Activated T-cell treated with anti-CD3 and anti-CD28 coated beads for 4 hours (primary cell): ENCODE measurements around the gene PNRC1.
A peak's percentile ranks its signal among the peaks of the same experiment; 100 is the strongest.
"Not testable (repeated sequence)": the region's sequence is repeated elsewhere in the genome, so short reads cannot be mapped to it uniquely, and the experiment has no call there.

Source experiments
- DNase-seq: peaks from one replicate; pipeline ENCODE4 v3.0.0-alpha.2; 2020

The PNRC1 gene

DNA sequence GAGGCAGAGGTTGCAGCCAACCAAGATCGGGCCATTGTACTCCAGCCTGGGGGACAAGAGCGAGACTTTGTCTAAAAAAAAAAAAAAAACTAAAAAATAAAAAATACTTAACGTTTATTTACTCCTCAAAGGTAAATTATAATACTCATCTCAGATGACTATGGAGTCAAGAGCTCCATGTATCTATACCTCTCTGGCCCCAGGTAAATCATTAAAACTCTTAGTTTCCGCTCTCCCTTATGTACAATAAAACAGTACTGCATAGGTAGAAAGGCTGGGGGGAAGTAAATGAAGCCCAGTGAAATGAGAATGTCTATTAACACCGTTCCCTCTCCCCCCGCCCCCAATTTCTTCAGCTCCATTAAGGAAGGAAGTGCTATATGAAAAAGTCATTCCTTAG lies 36.2 kb downstream of the PNRC1 start:
- DNase-seq: no peak

DNA sequence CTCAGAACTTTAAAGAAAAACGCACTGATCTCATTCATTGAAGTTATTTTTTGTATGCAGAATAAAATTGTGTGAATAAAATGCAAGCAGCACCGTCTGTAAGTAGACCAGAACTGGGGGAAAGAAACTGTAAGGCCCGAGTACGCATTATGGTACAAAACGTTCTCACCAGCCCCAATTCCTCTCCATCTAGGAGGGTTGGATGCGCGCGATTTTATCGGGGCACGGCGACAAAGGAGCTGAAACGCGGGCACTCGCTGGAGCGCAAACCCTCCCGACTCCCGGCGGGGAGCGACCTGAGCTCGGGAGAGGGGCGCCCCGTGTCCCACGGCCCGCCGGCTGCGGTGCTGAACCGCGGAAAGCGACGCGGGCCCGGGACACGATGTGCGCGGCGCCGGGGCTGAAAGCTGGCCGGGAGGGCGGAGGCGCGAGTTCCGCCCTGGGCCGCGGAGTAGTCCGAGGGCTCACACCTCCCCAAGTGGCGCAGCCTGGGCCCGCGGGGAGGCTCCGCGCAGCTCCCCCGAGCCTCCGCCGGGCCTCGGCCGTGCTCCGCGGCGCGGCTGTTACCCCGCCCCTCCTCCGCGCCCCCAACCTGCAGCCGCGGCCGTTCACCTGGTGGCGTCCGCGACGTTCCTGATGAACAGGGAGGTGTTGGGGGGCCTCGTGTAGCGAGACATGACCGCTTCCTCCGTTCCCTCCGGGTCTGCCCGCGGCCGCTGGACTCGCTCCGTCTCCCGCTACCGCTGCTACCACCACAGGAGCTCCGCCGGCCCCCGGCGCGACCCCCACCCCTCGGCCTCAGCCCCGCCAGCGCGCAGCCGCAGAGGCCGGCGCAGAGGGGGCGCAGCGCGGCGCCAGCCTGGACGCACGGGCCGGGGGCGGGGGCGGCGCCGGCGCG lies 36.9 kb downstream of the PNRC1 start, which contains the start of gene SRSF12:
Gene SRSF12, minus strand, starts transcription at position 861 of the 898 bp plus-strand sequence. Its CDS starts 184 bp downstream, at position 677.
- peak; percentile 5 for DNase-seq

DNA sequence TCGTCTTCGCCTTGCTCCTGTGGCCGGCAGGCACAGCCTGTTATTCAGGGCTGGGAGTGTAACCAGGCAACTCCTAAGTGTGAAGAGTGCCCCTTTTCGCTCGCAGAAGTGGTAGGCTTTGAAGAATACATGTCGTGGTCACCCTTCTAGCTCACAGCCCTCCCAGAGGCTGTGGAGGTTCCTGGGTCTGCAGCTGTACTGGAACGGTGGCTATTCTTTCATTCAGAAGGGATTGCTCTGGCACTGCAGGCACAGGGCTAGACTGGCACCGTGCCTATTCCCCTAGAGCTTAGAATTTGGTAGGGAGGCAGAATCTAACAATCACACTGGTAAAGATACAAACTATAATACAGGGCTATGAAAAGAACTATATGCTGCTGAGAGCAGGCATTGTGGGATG lies 38.4 kb downstream of the PNRC1 start:
- DNase-seq: no peak

DNA sequence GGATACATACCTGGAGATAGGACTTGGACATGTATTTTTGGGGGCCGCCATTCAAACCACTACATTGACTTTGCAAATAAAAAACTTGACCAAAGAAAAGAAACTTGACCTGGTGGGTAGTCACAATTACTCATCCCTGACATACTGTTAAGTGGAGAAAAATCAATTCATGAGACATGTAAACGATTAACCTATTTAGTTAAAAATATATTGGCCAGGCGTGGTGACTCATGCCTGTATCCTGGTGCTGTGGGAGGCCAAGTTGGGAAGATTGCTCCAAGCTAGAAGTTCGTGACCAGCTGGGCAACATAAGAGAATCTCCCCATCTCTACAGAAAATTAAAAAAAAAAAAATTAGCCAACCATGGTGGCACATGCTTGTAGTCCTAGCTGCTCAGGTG lies 39.8 kb downstream of the PNRC1 start:
- no peak for DNase-seq

DNA sequence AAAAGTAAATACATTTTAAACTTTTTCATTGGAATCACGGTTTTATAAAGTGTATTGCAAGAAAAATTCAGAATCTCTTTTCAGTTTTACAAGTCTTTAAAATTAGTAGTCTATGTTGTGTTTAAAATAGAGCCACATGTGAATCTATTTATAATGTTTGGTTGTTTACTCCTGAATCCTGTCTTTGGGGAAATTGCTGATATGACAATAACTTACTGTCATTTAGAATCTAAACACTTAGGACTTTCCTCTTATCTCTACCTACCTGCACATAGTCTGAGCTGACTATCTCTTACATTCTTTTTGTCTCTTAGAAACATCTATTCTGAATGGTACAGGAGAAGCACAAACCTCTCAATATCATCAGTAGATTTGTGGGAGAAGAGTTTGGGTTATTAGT lies 41.4 kb downstream of the PNRC1 start:
- DNase-seq: no peak

DNA sequence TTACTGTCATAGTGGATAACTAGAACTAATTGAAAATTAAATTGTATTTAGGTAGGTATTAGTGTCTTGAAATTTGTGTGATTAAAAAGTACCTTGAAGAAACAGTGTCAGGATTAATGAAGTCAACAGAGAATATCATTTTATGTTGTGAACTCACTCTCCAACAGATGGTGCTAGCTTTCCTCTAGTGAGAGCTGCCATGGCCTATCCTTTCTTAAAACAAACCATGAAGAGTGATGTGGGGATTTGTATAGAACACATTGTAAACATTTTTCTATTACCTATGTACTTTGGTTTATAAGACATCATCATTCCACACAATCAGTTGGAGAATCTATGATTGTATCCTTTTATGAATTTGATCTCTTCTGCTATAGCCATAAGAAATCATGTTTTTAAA lies 42.1 kb downstream of the PNRC1 start:
- DNase-seq: no peak

DNA sequence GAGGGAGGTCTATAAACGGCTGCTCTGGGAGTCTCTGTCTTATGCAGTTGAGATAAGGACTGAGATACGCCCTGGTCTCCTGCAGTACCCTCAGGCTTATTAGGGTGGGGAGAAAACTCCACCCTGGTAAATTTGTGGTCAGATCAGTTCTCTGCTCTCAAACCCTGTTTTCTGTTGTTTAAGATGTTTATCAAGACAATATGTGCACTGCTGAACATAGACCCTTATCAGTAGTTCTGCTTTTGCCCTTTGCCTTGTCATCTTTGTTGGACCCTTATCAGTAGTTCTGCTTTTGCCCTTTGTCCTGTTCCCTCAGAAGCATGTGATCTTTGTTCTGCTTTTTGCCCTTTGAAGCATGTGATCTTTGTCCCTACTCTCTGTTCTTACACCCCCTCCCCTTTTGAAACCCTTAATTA lies 47.7 kb downstream of the PNRC1 start:
- not testable (repeated sequence) for DNase-seq

DNA sequence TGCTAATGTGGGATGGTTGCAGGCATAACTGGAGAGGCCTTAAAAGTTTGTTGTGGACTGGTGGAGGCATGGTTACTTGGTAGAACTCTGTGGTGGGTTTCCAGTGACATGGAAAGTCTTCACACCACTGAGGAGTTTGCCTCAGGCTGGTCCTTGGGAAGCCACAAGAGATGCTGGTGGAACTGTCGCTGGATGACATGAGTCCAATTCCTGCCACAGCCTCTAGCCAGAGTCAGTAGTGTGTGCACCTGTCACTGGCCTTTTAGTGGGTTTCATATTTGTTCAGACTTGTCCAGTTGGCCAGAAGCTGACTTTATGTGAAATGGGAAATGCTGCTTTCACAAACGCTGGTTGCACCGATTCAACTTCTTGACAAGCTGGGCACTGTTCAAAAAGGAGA lies 51.0 kb downstream of the PNRC1 start:
- no peak for DNase-seq

DNA sequence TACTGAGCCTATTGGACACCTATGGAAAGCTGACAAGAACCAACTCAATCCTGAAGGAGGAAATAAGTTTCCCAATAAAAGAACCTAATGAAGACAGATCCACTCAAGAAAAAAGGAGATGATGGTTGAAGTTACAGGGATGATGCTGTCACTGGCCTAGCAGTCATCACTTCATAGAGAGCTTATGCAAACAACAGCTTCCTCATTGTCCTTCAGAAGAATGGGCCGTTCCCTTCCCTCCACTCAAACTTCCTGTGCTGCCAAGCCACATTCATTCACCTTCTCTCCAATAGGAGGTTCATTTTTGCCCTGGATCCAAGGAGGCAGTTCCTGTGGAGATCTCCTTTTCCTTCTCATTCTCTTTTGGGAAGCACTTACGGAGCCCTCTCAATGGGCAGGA lies 51.5 kb downstream of the PNRC1 start:
- no peak for DNase-seq

DNA sequence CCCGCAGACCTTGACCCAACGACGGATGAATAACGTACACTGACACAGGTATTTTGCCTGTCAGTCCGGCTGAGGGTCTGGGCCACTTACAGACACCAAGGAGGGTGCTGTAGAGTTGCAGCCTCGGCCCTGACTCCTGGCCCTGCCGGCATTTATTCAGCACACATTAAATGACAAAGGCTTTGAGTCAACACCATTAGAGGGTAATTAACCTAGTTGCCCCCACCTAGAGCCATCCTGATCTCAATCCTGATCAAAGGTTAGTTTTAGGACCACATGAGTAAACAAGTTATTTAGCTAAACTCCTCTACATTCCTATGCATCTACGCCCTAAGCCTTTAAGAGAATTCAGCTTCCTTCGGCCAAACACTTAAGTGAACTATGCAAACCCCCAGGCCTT lies 53.4 kb downstream of the PNRC1 start:
- no peak for DNase-seq

DNA sequence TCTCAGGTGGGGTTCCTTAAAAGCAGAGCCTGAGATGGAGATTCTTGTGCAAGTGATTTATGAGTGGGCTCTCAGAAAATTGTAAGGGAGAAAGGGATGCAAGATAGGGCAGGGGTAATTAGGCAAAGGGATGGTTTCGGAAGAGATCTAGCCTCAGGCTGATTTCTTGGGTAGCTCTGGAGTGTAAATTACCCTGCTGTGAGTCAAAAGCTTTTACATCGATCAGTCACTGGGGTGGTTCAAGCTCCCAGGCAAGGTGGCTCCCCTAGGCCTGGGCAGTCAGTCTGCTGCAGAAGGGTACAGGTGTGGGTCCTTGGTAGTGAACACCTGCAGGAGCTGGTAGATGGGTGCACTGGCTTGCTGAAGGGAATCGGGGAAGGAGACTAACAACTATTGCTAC lies 54.2 kb downstream of the PNRC1 start:
- DNase-seq: no peak
